Measurements from ENCODE around the gene FRMD1. TPM values are rescaled to one million over a fixed set of nuclear protein-coding genes. Genes with fewer than 3 reads are reported as not detected.

Gene FRMD1
- total and polyA plus RNA-seq, 2 donors: 1.3 to 23.1 TPM

DNA sequence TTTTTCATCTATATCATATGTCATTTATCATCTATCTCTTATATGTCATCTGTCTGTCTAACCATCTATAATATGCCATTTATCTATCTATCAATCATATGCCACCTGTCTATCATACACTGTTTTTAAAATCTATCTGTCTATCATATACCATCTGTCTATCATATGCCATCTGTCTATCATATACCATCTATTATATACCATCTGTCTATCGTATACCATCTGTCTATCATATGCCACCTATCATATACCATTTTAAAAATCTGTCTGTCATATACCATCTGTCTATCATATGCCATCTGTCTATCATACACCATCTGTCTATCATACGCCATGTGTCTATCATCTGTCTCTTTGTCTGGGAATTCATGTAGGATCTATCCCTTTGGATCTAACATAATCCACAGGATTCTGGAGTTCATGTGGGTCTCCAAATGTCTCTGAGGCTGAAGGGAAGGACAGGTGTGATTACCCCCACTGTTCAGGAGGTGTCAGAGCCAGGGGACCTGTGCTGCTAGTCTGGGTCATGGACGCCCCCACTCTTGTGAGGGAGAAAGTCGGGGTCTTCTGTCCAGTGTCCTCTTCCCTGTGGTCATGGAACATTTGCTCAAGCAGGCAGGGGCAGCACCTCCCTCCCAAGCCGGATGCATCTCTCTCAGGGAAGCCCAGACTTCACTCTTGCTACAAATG, 36.9 kb upstream of the FRMD1 start:
- H3K36me3 ChIP-seq (ENCODE audit: control insufficient read depth in 2 of 2, insufficient read depth in 2 of 2, low read length in 1 of 2): no peaks in the 10 kb centered on the region
- H3K9me3 ChIP-seq (ENCODE audit: control insufficient read depth in 2 of 2, insufficient read depth in 1 of 2, low read length in 1 of 2): no peaks in the 10 kb centered on the region
- H3K27ac ChIP-seq (ENCODE audit: low read depth in 1 of 2, low read length in 1 of 2): no peak overlapping the region
- no peaks in the 10 kb centered on the region for H3K4me1 ChIP-seq (ENCODE audit: control insufficient read depth in 2 of 2, insufficient read depth in 2 of 2, low read length in 2 of 2)
- no peak overlapping the region for H3K4me3 ChIP-seq (ENCODE audit: low read length in 2 of 2)
- no peak for DNase-seq (ENCODE audit: low read depth in 6 of 9, low spot score in 9 of 9)
- 67% methylated on average over 5 of the region's 5 CpGs for WGBS
- H3K27me3 ChIP-seq (ENCODE audit: control insufficient read depth in 2 of 2, insufficient read depth in 1 of 2, low read length in 1 of 2): no peaks in the 10 kb centered on the region

DNA sequence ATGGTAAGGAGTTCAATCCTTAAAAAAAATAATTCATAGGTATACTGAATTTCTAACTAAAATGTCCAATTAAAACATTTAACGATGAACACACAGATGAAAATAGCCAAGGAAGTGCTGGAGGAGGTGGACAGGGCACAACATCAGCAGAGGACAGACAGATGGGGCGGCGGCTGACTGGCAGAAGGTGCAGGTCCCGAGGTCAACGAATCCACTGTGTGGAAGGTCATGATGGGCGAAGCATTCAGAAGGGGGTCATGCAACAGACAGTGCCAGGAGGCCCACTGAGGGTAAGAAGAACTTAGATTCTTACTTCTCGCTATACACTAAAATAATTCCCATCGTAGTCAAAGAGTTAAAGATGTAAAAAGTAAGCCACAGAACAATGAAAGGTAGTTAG, 34.2 kb upstream of the FRMD1 start:
- Histone ChIP-seq H3K4me1 (ENCODE audit: control insufficient read depth in 2 of 2, insufficient read depth in 2 of 2, low read length in 2 of 2) (no peaks in the 10 kb centered on the region), H3K36me3 (ENCODE audit: control insufficient read depth in 2 of 2, insufficient read depth in 2 of 2, low read length in 1 of 2) (no peaks in the 10 kb centered on the region), H3K4me3 (ENCODE audit: low read length in 2 of 2) (no peak overlapping the region), H3K27ac (ENCODE audit: low read depth in 1 of 2, low read length in 1 of 2) (no peak overlapping the region), H3K9me3 (ENCODE audit: control insufficient read depth in 2 of 2, insufficient read depth in 1 of 2, low read length in 1 of 2) (no peaks in the 10 kb centered on the region), H3K27me3 (ENCODE audit: control insufficient read depth in 2 of 2, insufficient read depth in 1 of 2, low read length in 1 of 2) (no peaks in the 10 kb centered on the region)
- WGBS: 89% methylated on average over 8 of the region's 8 CpGs
- no peak for DNase-seq (ENCODE audit: low read depth in 6 of 9, low spot score in 9 of 9)

DNA sequence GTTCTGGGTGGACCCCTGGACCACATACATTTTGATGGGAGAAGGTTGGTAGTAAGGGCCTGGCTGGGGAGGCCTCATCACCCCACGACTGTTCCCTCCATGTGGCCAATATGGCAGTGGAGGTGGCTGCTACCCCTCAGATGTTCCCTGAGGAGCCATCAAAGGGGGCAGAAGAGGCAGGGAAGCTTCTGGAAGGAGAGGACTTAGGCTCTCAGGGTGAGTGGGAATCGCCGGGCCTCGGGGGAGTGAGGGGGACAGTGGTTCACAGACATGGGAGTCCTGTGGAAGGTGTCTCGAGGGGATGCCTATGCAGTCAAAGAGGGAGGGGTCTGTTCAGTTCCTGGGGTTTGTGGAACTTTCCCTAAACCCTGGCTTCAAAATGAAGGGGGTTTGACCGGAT, 32.9 kb upstream of the FRMD1 start:
- Histone ChIP-seq H3K9me3 (ENCODE audit: control insufficient read depth in 2 of 2, insufficient read depth in 1 of 2, low read length in 1 of 2) (no peaks in the 10 kb centered on the region), H3K36me3 (ENCODE audit: control insufficient read depth in 2 of 2, insufficient read depth in 2 of 2, low read length in 1 of 2) (no peaks in the 10 kb centered on the region), H3K27ac (ENCODE audit: low read depth in 1 of 2, low read length in 1 of 2) (no peak overlapping the region), H3K4me3 (ENCODE audit: low read length in 2 of 2) (no peak overlapping the region), H3K27me3 (ENCODE audit: control insufficient read depth in 2 of 2, insufficient read depth in 1 of 2, low read length in 1 of 2) (no peaks in the 10 kb centered on the region), H3K4me1 (ENCODE audit: control insufficient read depth in 2 of 2, insufficient read depth in 2 of 2, low read length in 2 of 2) (no peaks in the 10 kb centered on the region)
- WGBS: 92% methylated on average over 6 of the region's 6 CpGs
- DNase-seq (ENCODE audit: low read depth in 6 of 9, low spot score in 9 of 9): no peak

DNA sequence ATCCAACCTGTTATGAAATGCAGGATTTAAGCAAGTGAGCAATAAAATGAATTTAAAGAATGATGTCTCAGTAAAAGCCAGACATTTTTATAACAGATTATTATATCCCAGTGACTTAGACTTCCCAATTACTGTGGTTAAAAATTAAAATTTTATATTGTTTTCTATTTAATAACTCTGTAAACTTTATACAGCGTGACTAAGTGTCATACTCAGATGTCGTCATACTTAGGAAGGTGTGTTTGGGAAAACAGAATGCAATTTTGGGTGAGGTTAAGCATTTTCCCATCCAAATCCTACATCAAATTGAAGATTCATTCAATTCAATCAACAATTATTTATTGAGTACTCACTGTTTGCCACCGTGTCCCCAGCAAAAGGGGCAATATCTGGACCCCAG, 31.4 kb upstream of the FRMD1 start:
- Histone ChIP-seq H3K4me3 (ENCODE audit: low read length in 2 of 2) (no peak overlapping the region), H3K36me3 (ENCODE audit: control insufficient read depth in 2 of 2, insufficient read depth in 2 of 2, low read length in 1 of 2) (no peaks in the 10 kb centered on the region), H3K9me3 (ENCODE audit: control insufficient read depth in 2 of 2, insufficient read depth in 1 of 2, low read length in 1 of 2) (no peaks in the 10 kb centered on the region), H3K4me1 (ENCODE audit: control insufficient read depth in 2 of 2, insufficient read depth in 2 of 2, low read length in 2 of 2) (no peaks in the 10 kb centered on the region), H3K27ac (ENCODE audit: low read depth in 1 of 2, low read length in 1 of 2) (no peak overlapping the region), H3K27me3 (ENCODE audit: control insufficient read depth in 2 of 2, insufficient read depth in 1 of 2, low read length in 1 of 2) (no peaks in the 10 kb centered on the region)
- DNase-seq (ENCODE audit: low read depth in 6 of 9, low spot score in 9 of 9): no peak
- WGBS: 78% methylated on average over 3 of the region's 3 CpGs

DNA sequence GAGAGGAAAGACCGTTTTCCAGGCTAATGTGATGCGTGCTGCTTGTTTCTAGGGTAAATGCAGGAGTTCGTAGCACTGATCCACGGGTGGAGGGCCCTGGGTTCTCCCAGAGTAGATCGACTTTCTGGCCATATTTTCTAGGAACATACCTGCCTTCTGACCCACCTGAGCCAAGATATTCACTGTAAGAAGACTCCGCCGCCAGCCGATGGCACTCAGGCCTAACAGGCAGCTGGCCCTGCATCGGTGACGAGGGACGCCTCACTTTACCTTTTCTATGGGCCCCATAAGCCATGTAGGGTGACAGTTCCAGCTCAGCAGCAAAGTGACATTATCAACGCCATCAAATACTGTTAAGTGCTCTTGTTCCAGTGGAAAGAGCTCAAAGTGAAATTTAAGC, 30.2 kb upstream of the FRMD1 start:
- H3K27ac ChIP-seq (ENCODE audit: low read depth in 1 of 2, low read length in 1 of 2): no peak overlapping the region
- H3K36me3 ChIP-seq (ENCODE audit: control insufficient read depth in 2 of 2, insufficient read depth in 2 of 2, low read length in 1 of 2): no peaks in the 10 kb centered on the region
- peaks cover 0 to 1% of the 10 kb centered on the region in 2 donors for H3K27me3 ChIP-seq (ENCODE audit: control insufficient read depth in 2 of 2, insufficient read depth in 1 of 2, low read length in 1 of 2)
- H3K4me3 ChIP-seq (ENCODE audit: low read length in 2 of 2): no peak overlapping the region
- no peaks in the 10 kb centered on the region for H3K9me3 ChIP-seq (ENCODE audit: control insufficient read depth in 2 of 2, insufficient read depth in 1 of 2, low read length in 1 of 2)
- H3K4me1 ChIP-seq (ENCODE audit: control insufficient read depth in 2 of 2, insufficient read depth in 2 of 2, low read length in 2 of 2): no peaks in the 10 kb centered on the region
- WGBS: 93% methylated on average over 12 of the region's 12 CpGs
- no peak for DNase-seq (ENCODE audit: low read depth in 6 of 9, low spot score in 9 of 9)

DNA sequence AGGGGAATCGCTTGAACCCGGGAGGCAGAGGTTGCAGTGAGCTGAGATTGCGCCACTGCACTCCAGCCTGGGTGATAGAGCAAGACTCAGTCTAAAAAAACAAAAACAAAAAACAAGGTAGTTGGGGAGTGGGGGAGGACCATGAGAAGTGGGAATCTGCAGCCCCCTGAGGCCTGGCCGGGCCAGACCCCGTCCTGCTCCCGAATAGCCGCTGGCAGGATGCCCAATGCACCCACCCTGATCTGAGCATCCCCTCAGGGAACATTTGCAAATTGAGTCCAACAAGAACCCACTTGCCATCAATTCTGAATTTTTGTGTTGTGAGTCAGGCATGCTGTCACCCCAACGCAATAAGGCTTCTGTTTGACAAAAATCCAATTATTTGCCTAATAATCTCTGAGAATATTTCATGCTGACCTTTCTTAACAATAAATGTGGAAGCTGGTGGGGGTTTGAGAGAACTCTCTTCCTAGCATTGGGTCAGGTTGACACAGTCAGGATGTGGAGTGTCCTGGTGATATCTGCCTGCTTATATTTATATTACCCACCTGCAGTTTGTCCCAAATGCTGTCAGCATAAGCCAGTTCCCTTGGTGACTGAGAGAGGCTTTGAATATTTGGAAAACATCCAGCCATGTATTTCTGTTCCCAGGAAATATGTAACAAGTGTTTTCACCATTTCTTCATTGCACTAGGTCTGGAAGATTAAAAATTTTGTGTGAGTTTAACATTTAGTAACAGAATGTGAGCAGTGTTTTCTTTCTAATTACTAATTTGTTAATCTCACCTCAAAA, 28.4 kb upstream of the FRMD1 start:
- DNase-seq (ENCODE audit: low read depth in 6 of 9, low spot score in 9 of 9): no peak
- H3K27ac ChIP-seq (ENCODE audit: low read depth in 1 of 2, low read length in 1 of 2): no peak overlapping the region
- no peaks in the 10 kb centered on the region for H3K4me1 ChIP-seq (ENCODE audit: control insufficient read depth in 2 of 2, insufficient read depth in 2 of 2, low read length in 2 of 2)
- H3K9me3 ChIP-seq (ENCODE audit: control insufficient read depth in 2 of 2, insufficient read depth in 1 of 2, low read length in 1 of 2): no peaks in the 10 kb centered on the region
- peaks cover 6 to 17% of the 10 kb centered on the region in 2 donors for H3K27me3 ChIP-seq (ENCODE audit: control insufficient read depth in 2 of 2, insufficient read depth in 1 of 2, low read length in 1 of 2)
- no peak overlapping the region for H3K4me3 ChIP-seq (ENCODE audit: low read length in 2 of 2)
- 95% methylated on average over 8 of the region's 8 CpGs for WGBS
- H3K36me3 ChIP-seq (ENCODE audit: control insufficient read depth in 2 of 2, insufficient read depth in 2 of 2, low read length in 1 of 2): no peaks in the 10 kb centered on the region

DNA sequence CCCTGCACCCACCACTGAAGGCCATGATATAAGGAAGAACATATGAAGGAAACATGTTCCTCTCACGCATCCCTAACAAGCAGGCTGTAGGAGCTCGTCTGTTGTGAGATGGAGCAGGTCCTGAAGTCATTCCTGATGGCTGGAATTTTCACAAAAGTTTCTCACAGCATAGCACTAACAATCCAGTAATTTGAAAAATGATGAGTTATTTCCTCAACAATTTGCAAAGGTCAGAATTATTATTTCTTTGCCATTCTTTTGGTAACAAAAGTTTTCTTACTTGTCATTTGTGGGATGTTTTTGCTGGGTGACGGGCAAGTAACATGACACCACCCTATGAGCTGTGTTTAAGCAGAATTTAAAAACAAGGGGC, 27.6 kb upstream of the FRMD1 start:
- H3K27ac ChIP-seq (ENCODE audit: low read depth in 1 of 2, low read length in 1 of 2): no peak overlapping the region
- DNase-seq (ENCODE audit: low read depth in 6 of 9, low spot score in 9 of 9): no peak
- H3K9me3 ChIP-seq (ENCODE audit: control insufficient read depth in 2 of 2, insufficient read depth in 1 of 2, low read length in 1 of 2): no peaks in the 10 kb centered on the region
- peaks cover 14 to 24% of the 10 kb centered on the region in 2 donors for H3K27me3 ChIP-seq (ENCODE audit: control insufficient read depth in 2 of 2, insufficient read depth in 1 of 2, low read length in 1 of 2)
- WGBS: 87% methylated on average over 3 of the region's 3 CpGs
- no peaks in the 10 kb centered on the region for H3K4me1 ChIP-seq (ENCODE audit: control insufficient read depth in 2 of 2, insufficient read depth in 2 of 2, low read length in 2 of 2)
- no peaks in the 10 kb centered on the region for H3K36me3 ChIP-seq (ENCODE audit: control insufficient read depth in 2 of 2, insufficient read depth in 2 of 2, low read length in 1 of 2)
- no peak overlapping the region for H3K4me3 ChIP-seq (ENCODE audit: low read length in 2 of 2)

DNA sequence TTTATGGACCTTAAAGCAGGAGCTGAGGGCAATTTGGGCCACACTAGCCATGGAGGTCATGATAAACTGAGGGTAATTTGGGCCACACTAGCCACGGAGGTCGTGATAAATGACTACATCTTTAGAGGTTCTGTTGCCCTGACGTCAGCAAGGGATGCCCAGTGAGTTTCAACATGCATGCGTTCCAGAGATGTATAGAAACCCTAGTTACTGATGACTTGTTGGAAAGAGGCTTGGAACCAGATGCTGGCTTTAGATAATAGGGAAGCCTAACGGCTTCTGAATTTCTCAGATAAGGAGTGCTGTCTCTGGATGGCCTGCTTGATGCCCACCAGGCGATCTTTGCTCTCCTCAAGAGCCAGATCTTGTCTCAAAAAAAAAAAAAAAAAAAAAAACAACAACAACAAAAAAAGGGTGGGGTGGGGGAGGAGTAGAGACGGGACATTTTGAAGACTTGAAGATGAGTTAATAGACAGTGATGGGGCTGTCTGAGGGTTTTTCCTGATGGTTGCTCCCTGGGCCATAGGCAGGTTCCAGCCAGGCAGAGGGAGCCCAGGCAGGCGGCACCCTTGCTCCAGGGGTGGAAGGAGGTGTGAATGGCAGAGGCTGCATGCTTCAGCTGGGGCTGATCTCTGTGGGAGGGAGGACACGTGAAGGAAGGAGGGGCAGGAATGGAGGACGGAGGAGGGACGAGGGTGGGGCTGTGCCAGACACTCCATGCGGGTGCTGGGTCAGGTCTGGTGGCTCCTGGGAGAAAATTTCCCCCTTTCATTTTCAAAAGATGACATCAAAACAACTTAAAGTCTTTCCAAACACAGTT, 27.0 kb upstream of the FRMD1 start:
- peaks cover 20 to 30% of the 10 kb centered on the region in 2 donors for H3K27me3 ChIP-seq (ENCODE audit: control insufficient read depth in 2 of 2, insufficient read depth in 1 of 2, low read length in 1 of 2)
- whole genome bisulfite sequencing: 76% methylated on average over 12 of the region's 12 CpGs
- no peak overlapping the region for H3K27ac ChIP-seq (ENCODE audit: low read depth in 1 of 2, low read length in 1 of 2)
- no peak overlapping the region for H3K4me3 ChIP-seq (ENCODE audit: low read length in 2 of 2)
- H3K9me3 ChIP-seq (ENCODE audit: control insufficient read depth in 2 of 2, insufficient read depth in 1 of 2, low read length in 1 of 2): no peaks in the 10 kb centered on the region
- no peaks in the 10 kb centered on the region for H3K36me3 ChIP-seq (ENCODE audit: control insufficient read depth in 2 of 2, insufficient read depth in 2 of 2, low read length in 1 of 2)
- no peak for DNase-seq (ENCODE audit: low read depth in 6 of 9, low spot score in 9 of 9)
- H3K4me1 ChIP-seq (ENCODE audit: control insufficient read depth in 2 of 2, insufficient read depth in 2 of 2, low read length in 2 of 2): no peaks in the 10 kb centered on the region

DNA sequence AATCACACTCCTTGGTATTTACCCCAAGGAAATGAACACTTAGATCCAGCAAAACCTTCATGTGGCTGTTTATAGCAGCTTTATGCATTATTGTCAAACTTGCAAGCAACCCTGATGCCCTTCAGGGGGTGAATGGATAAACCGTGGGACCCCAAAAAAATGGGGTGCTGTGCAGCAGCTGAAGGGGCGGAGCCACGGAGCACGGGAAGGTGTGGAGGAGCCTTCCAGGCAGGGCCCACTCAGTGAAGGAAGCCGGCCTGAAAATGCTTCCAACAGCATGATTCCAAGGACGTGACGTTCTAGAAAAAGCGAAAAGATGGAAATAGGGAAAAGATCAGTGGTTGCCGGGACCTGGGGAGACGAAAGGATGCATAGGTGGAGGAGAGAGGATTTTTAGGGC, 25.6 kb upstream of the FRMD1 start:
- H3K27ac ChIP-seq (ENCODE audit: low read depth in 1 of 2, low read length in 1 of 2): no peak overlapping the region
- no peaks in the 10 kb centered on the region for H3K9me3 ChIP-seq (ENCODE audit: control insufficient read depth in 2 of 2, insufficient read depth in 1 of 2, low read length in 1 of 2)
- WGBS: 91% methylated on average over 10 of the region's 10 CpGs
- DNase-seq (ENCODE audit: low read depth in 6 of 9, low spot score in 9 of 9): no peak
- H3K4me3 ChIP-seq (ENCODE audit: low read length in 2 of 2): no peak overlapping the region
- H3K27me3 ChIP-seq (ENCODE audit: control insufficient read depth in 2 of 2, insufficient read depth in 1 of 2, low read length in 1 of 2): peaks cover 28 to 42% of the 10 kb centered on the region in 2 donors
- H3K36me3 ChIP-seq (ENCODE audit: control insufficient read depth in 2 of 2, insufficient read depth in 2 of 2, low read length in 1 of 2): no peaks in the 10 kb centered on the region
- no peaks in the 10 kb centered on the region for H3K4me1 ChIP-seq (ENCODE audit: control insufficient read depth in 2 of 2, insufficient read depth in 2 of 2, low read length in 2 of 2)
